ENCODE measurements around the gene RHOA. TPM values are rescaled to one million over a fixed set of nuclear protein-coding genes. Genes with fewer than 3 reads are reported as not detected.
A peak's percentile ranks its signal among the peaks of the same experiment; 100 is the strongest.
"Not testable (repeated sequence)": the region's sequence is repeated elsewhere in the genome, so short reads cannot be mapped to it uniquely, and the experiment has no call there.

The RHOA gene
- total RNA-seq, 2 donors from 2014 or later = 499 to 506 TPM

- Histone ChIP-seq H3K36me3 (no peaks in the 10 kb centered on the region), H3K27ac (peak overlapping the region; percentile 63), H3K27me3 (no peaks in the 10 kb centered on the region), H3K9me3 (no peaks in the 10 kb centered on the region), H3K4me3 (no peak overlapping the region), H3K9ac (ENCODE audit: low read depth in 2 of 2, low read length in 2 of 2) (peak overlapping the region in 1 of 2 donors; percentile 46), H3K4me1 (peaks cover 5% of the 10 kb centered on the region)
- no peak for TF ChIP-seq CTCF (IDR thresholded peaks at IDR 0.05)
- DNase-seq = no peak
- intact Hi-C loops (cut with DNase I) = no loop called here
Measured at GRCh38 chr3:49351521-49352011, 60.2 kb downstream of the RHOA start.

- intact Hi-C loops (cut with DNase I) = no loop called here
- Histone ChIP-seq H3K4me1 (peaks cover 8% of the 10 kb centered on the region), H3K9me3 (no peaks in the 10 kb centered on the region), H3K9ac (ENCODE audit: low read depth in 2 of 2, low read length in 2 of 2) (no peak overlapping the region), H3K4me3 (no peak overlapping the region), H3K27me3 (no peaks in the 10 kb centered on the region), H3K27ac (no peak overlapping the region), H3K36me3 (no peaks in the 10 kb centered on the region)
- no peak for TF ChIP-seq CTCF (IDR thresholded peaks at IDR 0.05)
- DNase-seq = no peak
Measured at GRCh38 chr3:49349348-49350114, 62.2 kb downstream of the RHOA start.

- DNase-seq; H3K4me1 ChIP-seq; H3K4me3 ChIP-seq; H3K27ac ChIP-seq; H3K9ac ChIP-seq (ENCODE audit: low read depth in 2 of 2, low read length in 2 of 2); H3K36me3 ChIP-seq; H3K9me3 ChIP-seq; intact Hi-C loops (cut with DNase I); H3K27me3 ChIP-seq: not testable (repeated sequence)
Measured at GRCh38 chr3:49348361-49348760, 63.4 kb downstream of the RHOA start.

- no peaks in the 10 kb centered on the region for H3K36me3 ChIP-seq
- DNase-seq = no peak
- TF ChIP-seq CTCF (IDR thresholded peaks at IDR 0.05) = no peak
- no peak overlapping the region for H3K27ac ChIP-seq
- no peaks in the 10 kb centered on the region for H3K27me3 ChIP-seq
- H3K4me3 ChIP-seq = no peak overlapping the region
- no peaks in the 10 kb centered on the region for H3K9me3 ChIP-seq
- peaks cover 8% of the 10 kb centered on the region for H3K4me1 ChIP-seq
- intact Hi-C loops (cut with DNase I) = no loop called here
- H3K9ac ChIP-seq (ENCODE audit: low read depth in 2 of 2, low read length in 2 of 2) = no peak overlapping the region
Measured at GRCh38 chr3:49346797-49347251, 65.0 kb downstream of the RHOA start.

GRCh38 chr3:49343163-49343562 is 68.6 kb downstream of the RHOA start:
- peaks cover 13% of the 10 kb centered on the region for H3K4me1 ChIP-seq
- peak overlapping the region; percentile 28 for H3K27ac ChIP-seq
- TF ChIP-seq CTCF (IDR thresholded peaks at IDR 0.05) = no peak

GRCh38 chr3:49341996-49342395 is 69.8 kb downstream of the RHOA start:
- intact Hi-C loops (cut with DNase I) = no loop called here
- peaks cover 13% of the 10 kb centered on the region for H3K4me1 ChIP-seq

More at GRCh38 chr3:49343163-49343562, 68.6 kb downstream of the RHOA start:
- Histone ChIP-seq H3K36me3 (no peaks in the 10 kb centered on the region), H3K9me3 (no peaks in the 10 kb centered on the region), H3K9ac (ENCODE audit: low read depth in 2 of 2, low read length in 2 of 2) (no peak overlapping the region), H3K4me3 (no peak overlapping the region), H3K27me3 (no peaks in the 10 kb centered on the region)
- intact Hi-C loops (cut with DNase I) = no loop called here
- DNase-seq = no peak

More at GRCh38 chr3:49341996-49342395, 69.8 kb downstream of the RHOA start:
- peak overlapping the region; percentile 28 for H3K27ac ChIP-seq
- DNase-seq = no peak
- no peaks in the 10 kb centered on the region for H3K9me3 ChIP-seq
- TF ChIP-seq CTCF (IDR thresholded peaks at IDR 0.05) = no peak
- H3K27me3 ChIP-seq = no peaks in the 10 kb centered on the region
- H3K36me3 ChIP-seq = no peaks in the 10 kb centered on the region
- H3K4me3 ChIP-seq = no peak overlapping the region
- peak overlapping the region in 1 of 2 donors; percentile 19 for H3K9ac ChIP-seq (ENCODE audit: low read depth in 2 of 2, low read length in 2 of 2)
